ENCODE data around the gene KRT31.

KRT31 gene

GRCh38 chr17:41396996-41397660, at the start of gene KRT31:
KRT31 (minus strand) TSS chr17:41397608; CDS start chr17:41397539, 69 bp downstream.
- no peak within 1 kb of the TSS for H3K27ac ChIP-seq
- TF ChIP-seq ZFX (IDR thresholded peaks at IDR 0.05; ENCODE audit: borderline replicate concordance) (no peak), CTCF (IDR thresholded peaks at IDR 0.05) (no peak)

DNA sequence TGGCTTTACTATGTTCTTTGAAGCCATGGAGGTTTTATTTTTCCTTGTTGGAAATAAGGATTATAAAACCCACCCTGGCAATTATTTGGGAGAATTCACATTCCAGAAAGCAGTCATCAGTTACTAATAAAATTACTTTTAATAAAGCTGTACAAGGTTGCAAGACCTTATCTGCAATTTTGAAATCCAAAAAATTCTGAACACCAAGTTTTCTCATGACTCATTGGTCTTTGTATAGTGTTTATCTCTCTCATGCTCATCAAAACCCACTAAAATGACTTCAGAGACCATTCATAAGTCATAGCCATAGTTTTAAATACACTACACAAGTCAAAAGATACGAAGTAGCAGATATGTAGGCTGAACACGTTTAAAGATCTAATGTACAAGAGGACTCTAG, 49.4 kb upstream of the KRT31 start:
- no peak overlapping the region for H3K27ac ChIP-seq
- TF ChIP-seq ZFX (IDR thresholded peaks at IDR 0.05; ENCODE audit: borderline replicate concordance) (no peak), CTCF (IDR thresholded peaks at IDR 0.05) (no peak)

- TF ChIP-seq CTCF (IDR thresholded peaks at IDR 0.05): no peak
- no peak for TF ChIP-seq ZFX (IDR thresholded peaks at IDR 0.05; ENCODE audit: borderline replicate concordance)
- no peak overlapping the region for H3K27ac ChIP-seq
Measured at GRCh38 chr17:41444640-41445039, 47.2 kb upstream of the KRT31 start.

DNA sequence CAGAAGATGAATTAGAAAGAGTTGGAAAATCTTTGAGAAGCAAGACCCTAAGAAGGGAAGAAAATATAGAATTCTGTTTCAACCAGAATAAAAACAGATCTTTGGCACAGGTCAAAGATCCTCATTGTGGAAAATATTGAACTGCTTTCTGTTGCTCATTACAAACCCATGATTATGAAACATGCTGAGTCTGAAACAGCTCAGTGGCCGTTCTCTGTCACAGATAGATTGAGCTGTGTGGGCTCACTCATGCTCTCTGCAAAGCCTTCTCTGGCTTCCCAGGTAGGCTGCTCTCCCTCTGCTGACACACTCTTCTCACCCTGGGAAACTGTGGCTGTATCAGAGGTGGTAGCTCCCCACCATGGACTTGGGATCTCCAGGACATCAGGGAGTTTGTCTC, 46.8 kb upstream of the KRT31 start:
- no peak for TF ChIP-seq CTCF (IDR thresholded peaks at IDR 0.05)
- no peak for TF ChIP-seq ZFX (IDR thresholded peaks at IDR 0.05; ENCODE audit: borderline replicate concordance)
- H3K27ac ChIP-seq: no peak overlapping the region

- TF ChIP-seq CTCF (IDR thresholded peaks at IDR 0.05) (no peak), ZFX (IDR thresholded peaks at IDR 0.05; ENCODE audit: borderline replicate concordance) (no peak)
- no peak overlapping the region for H3K27ac ChIP-seq
Measured at GRCh38 chr17:41442739-41443138, 45.3 kb upstream of the KRT31 start.

DNA sequence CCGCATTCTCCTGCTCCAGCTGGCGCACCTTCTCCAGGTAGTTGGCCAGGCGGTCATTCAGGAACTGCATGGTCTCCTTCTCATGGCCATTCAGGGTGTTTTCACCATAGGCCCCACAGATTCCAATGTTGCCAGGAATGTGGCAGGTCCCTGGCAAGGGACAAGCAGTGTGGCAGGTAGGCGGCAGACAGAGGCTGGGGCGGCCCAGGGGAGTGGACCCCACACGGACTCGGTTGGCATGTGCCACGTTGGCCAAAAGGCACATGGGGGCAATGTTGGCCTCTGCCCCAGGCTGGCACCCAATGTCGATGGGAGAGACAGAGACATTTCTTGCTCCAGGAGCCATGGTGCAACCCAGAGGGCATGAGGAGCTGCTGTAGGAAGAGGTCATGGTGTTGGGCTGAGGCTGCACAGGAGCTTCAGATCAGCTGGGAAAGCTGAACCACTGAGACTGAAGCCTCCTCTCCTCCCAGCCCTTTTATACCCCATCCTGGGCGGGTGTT, 43.2 kb upstream of the KRT31 start, which contains the start of gene KRT38:
TSS of gene KRT38 (minus strand) at position 453 of the 503 bp plus-strand sequence. CDS start at position 391, 62 bp downstream.
- H3K27ac ChIP-seq: no peak within 1 kb of the TSS
- TF ChIP-seq CTCF (IDR thresholded peaks at IDR 0.05): no peak
- TF ChIP-seq ZFX (IDR thresholded peaks at IDR 0.05; ENCODE audit: borderline replicate concordance): no peak

DNA sequence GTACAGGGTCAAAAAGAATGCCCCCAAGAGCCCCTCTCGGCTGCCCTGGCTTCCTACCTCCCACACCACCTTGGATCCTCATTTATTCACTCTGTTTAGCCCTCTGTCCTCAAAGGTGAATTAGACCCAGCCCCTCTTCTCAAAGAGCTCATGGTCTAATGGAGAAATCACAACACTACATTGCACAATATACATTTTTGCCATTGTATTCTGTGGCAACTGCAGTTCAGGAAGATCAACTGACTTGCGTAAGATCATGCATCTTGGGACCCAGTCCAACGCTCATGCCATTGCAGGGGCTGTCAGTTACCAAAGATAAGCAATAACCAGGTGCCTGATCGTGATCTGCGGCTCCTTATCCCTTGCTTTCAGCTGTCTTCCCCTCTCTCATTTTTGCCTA, 42.0 kb upstream of the KRT31 start:
- H3K27ac ChIP-seq: no peak overlapping the region
- TF ChIP-seq ZFX (IDR thresholded peaks at IDR 0.05; ENCODE audit: borderline replicate concordance) (no peak), CTCF (IDR thresholded peaks at IDR 0.05) (no peak)
